Measurements from ENCODE around the gene DNAH7.

DNA sequence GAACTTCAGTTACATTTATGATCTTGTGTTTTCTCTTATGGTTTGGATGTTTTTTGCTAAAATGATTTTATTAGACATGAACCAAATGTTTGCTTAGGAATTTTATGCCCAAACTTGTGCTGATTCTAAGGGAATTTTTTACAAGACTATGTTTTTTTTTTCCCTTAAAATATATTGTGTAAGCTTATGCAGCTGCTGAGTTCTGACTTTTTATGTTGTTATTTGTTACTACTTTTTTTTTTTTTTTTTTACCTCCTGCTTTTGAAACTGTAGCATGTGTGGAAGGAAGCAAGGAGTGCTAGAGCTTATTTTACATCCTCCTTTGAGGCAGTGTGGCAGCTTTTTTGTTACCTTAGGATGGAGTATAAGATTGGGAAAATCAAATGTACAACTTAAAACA, 6.0 kb upstream of the DNAH7 start:
- TF ChIP-seq POLR2A (IDR thresholded peaks at IDR 0.05), result no peak
- TF ChIP-seq, protein P1, sequence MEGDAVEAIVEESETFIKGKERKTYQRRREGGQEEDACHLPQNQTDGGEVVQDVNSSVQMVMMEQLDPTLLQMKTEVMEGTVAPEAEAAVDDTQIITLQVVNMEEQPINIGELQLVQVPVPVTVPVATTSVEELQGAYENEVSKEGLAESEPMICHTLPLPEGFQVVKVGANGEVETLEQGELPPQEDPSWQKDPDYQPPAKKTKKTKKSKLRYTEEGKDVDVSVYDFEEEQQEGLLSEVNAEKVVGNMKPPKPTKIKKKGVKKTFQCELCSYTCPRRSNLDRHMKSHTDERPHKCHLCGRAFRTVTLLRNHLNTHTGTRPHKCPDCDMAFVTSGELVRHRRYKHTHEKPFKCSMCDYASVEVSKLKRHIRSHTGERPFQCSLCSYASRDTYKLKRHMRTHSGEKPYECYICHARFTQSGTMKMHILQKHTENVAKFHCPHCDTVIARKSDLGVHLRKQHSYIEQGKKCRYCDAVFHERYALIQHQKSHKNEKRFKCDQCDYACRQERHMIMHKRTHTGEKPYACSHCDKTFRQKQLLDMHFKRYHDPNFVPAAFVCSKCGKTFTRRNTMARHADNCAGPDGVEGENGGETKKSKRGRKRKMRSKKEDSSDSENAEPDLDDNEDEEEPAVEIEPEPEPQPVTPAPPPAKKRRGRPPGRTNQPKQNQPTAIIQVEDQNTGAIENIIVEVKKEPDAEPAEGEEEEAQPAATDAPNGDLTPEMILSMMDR (IDR thresholded peaks at IDR 0.05), result no peak
